DMS53 treated with DMSO at 0.1 percent for 48 hours (cell line): ENCODE data around the gene XNDC1N.
A peak's percentile ranks its signal among the peaks of the same experiment; 100 is the strongest.
"Not testable (repeated sequence)": the region's sequence is repeated elsewhere in the genome, so short reads cannot be mapped to it uniquely, and the experiment has no call there.

Experiments
- DNase-seq: peaks from one replicate; lab custom pipeline; 2025; ENCODE audit not compliant: unreplicated experiment; lab: John Stamatoyannopoulos, UW

Gene XNDC1N

DNA sequence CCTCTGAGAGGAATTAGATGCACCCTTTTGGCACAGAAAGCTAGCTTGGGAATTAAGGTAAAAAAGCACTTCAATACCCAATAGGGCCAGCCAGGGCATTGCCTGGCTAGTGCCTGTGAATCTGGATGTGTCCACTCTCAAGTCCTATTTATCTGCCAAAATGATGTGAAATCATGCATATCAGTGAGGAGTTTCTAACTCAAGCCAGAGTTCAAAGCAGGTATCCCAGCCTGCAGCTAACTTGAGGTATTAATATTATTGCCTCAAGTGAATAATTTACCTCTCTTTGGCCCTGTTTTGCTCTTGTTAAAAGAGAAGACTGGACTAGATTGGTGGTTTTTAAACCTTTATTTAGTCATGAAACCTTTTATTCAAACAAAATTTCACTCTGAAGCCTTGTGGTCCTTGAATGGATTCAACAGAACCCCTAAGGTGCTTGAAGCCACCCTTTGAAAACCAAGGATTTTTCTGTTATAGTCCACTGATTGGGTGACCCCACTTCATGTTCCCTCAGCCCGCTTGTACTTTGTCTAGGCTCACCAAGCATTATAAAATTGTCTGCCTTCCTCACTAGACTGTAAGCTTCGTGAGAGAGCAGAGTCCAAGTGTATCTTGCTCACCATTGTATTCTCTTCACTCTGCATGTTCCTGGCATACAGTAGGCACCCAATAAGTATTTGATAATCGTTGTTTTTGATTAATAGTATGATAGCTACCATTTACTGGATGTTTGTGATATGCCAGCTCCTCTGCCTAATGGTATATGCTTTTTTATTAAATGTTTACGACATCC lies 4.9 kb upstream of the XNDC1N start:
- DNase-seq = no peak

DNA sequence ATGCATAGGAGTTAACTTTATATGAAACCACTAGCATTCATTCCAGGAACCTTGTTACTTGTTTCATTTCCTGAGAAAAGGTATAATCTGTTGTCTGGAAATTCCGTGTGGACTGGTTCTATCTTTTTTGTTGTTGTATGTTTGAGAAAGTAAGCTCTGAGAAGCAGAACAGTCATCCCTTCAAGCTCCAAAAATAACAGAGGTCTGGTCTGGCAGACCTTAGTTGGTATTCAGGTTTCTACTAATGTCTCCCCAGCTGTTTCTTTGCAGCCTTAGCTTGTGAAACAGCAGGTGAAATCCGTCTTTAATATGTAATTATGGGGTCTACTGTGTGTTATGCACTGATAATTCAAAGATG lies 2.8 kb upstream of the XNDC1N start:
- DNase-seq = no peak

DNA sequence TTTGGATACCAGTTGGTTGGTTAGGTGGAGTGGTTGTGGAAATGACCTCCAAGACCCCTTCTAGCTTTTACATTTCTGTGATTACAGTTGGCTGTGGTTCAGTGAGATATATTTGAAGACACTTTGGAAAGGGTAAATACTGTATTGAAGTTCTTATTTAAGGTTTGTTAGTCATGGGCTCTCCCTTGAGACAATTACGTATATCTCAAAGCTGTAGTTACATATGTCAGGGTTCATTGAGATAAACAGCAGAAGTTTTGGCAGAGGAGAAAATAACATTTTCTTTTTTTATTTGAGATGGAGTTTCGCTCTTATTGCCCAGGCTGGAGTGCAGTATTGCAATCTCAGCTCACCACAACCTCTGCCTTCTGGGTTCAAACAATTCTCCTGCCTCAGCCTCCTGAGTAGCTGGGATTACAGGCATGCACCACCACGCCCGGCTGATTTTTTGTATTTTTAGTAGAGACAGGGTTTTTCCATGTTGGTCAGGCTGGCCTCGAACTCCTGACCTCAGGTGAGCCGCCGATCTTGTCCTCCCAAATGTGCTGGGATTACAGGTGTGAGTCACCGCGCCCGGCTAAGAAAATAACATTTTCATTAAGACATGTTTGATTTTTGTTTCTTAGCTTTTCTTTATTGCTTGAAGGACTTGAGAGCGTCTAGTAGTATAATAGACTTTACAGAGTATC lies 2.3 kb upstream of the XNDC1N start:
- no peak for DNase-seq

DNA sequence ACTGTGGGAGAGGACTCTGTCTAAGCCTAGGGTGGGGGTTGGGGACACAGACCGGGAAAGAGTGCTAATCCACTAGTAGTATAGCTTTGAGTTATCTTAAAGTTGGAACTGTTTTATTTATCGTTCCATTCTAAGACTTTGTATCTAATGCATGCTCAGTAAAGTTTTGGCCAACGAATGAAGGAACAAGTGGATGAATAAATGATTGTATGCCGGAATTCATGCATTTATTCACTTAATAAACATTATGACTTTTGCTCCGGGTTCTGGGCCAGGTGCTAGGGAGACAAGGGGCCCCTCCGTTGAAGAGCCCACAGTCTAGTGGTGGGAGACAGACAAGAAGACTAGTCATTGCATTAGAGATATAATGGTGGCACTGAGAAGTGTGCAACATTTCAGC lies 1.1 kb upstream of the XNDC1N start:
- no peak for DNase-seq

DNA sequence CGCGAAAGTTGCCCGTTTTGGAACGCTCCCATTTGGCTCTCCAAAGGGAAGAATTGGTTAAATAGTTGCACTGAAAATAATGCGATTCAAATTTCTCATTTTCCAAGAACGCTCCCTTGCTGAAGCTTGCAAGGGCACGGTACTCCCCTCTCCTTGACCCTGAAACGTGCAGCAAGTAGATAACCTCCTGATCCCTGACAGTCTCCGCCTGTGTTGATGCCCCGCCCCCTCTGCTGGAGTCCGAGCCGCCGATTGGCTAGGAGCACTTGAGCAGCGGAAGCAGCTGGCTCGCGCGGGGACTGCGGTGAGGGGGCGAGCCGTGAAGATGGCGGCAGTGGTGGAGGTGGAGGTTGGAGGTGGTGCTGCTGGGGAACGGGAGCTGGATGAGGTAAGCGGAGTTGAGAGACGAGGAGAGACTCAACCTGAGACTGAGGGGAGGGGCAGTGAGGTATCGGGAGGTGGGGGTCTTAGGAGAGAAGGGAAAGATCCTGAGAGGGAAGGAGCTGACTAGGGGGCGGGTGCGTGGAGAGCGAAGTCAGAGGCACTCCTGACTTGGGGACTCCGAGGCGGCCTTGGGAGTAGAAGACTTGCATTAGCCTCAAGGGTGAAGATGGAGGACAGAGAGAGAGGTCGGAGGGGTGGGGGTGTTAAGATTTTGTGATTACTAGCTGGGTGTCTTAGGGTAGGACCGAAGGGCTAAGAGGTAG lies 496 bp upstream of the XNDC1N start, which contains the start of gene RNF121:
RNF121 (plus strand) TSS at position 310 of the 707 bp plus-strand sequence; CDS start at position 326, 16 bp downstream.
- peak; percentile 100 for DNase-seq

DNA sequence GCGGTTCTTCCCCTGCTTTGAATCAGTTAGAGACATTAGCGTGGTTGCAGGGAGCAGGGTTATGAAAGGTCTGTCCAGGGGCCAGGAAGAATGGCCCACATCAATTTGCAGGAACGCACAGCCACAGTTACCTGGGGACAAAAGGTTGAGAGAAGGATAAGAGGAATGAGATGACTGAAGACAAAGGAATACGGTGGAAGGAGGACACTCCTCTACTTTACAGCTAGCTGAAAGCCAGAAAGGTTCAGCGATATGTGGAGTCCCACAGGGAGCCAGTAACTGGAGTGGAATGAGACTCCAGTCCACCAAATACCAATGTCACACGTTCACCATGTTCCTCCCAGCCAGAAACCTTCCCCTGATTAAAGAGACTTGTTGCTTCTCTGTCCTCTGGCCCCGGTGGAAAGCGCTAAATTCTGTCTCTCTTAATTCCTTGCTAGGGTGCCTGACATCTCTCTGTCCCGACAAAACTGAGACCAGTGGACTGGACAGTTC lies 10.7 kb downstream of the XNDC1N start:
- no peak for DNase-seq

DNA sequence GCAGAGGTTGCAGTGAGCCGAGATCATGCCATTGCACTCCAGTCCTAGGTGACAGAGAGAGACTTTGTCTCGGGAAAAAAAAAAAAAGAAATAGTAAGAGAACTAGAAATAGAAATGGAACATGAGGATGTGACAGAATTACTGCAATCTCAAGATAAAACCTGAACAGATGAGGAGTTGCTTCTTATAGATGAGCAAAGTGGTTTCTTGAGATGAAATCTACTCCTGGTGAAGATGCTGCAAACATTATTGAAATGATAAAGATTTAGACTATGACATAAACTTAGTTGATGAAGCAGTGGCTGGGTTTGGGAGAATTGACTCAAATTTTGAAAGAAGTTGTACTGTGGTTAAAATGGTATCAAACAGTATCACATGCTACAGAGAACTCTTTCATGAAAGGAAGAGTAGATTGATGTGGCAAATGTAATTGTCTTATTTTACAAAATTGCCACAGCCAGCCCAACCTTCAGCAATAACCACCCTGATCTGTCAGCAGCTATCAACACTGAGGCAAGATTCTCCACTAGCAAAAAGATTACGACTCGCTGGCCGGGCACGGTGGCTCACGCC lies 13.7 kb downstream of the XNDC1N start:
- DNase-seq = no peak

DNA sequence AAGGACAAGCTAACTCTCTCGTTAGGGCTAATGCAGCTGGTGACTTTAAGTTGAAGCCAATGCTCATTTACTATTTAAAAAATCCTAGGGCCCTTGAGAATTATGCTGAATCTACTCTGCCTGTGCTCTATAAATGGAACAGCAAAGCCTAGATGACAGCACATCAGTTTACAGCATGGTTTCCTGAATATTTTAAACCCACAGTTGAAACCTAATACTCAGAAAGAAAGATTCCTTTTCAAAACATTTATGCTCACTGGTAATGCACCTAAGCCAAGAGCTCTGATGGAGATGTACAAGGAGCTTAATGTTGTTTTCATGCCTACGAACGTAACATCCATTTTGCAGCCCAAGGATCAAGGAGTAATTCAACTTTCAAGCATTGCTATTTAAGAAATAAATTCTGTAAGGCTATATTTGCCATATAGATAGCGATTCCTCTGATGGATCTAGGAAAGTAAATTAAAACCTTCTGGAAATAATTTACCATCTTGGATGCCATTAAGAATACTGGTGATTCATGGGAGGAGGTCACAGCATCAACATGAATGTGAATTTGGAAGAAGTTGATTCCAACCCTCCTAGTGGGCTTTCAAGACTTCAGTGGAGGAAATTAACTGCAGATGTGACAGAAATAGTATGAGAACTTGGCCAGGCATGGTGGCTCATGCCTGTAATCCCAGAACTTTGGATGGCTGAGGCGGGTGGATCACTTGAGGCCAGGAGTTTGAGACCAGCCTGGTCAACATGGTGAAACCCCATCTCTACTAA lies 14.5 kb downstream of the XNDC1N start:
- no peak for DNase-seq

DNA sequence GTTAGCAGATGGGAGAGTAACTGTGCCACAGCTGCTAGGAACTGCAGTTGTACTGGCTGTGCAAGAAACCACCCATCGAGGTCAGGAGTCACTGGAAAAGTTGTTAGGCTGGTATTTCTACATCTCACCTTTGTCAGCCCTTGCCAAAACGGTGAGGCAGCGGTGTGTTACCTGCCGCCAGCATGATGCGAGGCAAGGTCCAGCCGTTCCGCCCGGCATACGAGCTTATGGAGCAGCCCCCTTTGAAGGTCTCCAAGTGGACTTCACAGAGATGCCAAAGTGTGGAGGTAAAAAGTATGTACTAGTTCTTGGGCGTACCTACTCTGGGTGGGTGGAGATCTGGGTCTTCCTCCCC lies 16.4 kb downstream of the XNDC1N start:
- not testable (repeated sequence) for DNase-seq

DNA sequence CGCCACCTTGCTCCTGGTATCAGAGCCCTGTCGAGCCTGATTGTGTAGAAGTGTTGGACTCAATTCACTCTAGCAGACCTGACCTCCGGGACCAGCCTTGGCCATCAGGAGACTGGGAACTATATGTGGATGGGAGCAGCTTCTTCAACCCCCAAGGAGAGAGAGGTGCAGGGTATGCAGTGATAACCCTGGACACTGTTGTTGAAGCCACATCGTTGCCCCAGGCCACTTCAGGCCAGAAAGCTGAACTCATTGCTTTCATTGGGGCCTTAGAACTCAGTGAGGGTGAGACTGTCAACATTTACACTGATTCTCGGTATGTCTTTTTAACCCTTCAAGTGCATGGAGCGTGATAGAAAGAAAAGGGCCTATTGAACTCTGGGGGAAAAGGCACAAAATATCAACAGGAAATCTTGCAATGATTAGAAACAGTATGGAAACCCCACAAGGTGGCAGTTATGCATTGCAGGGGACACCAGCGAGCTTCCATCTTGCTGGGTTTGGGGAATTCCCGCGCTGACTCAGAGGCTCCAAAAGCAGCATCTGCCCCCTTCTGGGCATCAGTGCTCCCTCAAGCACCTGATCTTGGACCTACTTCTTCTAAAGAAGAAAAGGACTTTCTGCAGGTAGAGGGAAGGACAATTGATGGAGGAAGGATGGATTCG lies 16.9 kb downstream of the XNDC1N start:
- not testable (repeated sequence) for DNase-seq

DNA sequence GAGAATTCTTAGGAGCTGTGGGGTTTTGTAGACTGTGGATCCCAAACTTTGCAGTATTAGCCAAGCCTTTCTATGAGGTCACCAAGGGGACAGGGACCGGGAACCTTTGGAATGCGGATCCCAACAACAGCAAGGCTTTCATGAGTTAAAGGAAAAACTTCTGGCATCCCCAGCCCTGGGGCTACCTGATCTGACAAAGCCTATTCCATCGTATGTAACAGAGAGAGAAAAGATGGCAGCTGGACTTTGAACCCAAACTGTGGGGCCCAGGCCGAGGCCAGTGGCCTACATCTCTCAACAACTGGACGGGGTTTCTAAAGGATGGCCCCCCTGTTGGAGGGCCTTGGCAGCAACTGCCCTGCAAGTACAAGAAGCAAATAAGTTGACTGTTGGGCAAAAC lies 17.6 kb downstream of the XNDC1N start:
- not testable (repeated sequence) for DNase-seq

DNA sequence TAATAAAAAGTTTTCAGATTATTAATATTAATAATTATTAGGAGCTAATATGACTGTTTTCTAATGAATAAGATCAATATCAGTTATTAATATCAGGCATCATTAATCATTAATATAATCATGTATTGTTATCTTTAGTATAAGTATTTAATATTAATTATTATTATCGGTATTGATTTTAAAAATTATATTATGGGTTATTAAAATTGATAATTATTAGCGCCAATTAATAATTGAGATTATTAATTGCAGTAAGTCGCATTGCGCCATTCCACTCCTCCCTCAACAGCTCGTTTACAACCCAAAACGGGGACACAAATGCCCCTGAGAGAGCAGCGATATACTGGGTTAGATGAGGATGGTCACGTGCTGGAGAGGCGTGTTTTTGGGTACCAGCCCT lies 20.2 kb downstream of the XNDC1N start:
- no peak for DNase-seq

DNA sequence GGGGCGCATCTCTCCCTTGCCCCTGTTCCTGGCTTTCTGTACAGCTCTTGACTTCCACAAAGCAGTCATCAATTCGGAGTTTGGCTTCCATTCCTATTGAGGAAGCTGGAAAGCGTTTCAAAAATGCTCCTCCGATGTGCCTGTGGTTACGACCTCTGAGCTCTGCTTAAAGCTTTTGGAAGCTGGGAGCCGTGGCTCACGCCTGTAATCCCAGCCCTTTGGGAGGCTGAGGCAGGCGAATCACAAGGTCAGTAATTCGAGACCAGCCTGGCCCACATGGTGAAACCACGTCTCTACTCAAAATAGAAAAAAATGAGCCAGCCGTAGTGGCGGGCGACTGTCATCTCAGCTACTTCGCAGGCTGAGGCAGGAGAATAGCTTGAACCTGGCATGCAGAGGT lies 27.3 kb downstream of the XNDC1N start:
- not testable (repeated sequence) for DNase-seq

DNA sequence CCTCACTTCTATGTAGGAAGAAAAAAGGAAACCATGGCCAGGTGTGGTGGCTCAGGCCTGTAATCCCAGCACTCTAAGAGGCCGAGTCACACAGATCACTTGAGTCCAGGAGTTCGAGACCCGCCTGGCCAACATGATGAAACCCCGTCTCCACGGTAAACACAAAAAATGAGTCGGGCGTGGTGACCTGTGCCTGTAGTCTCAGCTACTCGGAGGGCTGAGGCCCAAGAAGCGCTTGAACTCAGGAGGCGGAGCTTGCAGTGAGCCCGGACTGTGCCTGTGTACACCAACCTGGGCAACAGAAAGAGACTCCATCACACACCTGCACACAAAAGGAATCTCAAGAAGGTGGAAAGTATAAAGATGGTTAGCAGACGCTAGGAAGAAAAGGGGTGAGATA lies 32.4 kb downstream of the XNDC1N start:
- no peak for DNase-seq

DNA sequence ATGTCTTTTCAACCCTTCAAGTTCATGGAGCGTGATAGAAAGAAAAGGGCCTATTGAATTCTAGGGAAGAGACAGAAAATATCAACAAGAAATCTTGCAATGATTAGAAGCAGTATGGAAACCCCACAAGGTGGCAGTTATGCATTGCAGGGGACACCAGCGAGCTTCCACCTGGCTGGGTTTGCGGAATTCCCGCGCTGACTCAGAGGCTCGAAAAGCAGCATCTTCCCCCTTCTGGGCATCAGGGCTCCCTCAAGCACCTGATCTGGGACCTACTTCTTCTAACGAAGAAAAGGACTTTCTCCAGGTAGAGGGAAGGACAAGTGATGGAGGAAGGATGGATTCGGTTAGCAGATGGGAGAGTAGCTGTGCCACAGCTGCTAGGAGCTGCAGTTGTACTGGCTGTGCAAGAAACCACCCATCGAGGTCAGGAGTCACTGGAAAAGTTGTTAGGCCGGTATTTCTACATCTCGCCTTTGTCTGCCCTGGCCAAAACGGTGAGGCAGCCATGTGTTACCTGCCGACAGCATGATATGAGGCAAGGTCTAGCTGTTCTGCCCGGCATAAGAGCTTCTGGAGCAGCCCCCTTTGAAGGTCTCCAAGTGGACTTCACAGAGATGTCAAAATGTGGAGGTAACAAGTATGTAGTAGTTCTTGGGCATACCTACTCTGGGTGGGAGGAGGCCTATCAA lies 39.1 kb downstream of the XNDC1N start:
- peak; percentile 41 for DNase-seq

DNA sequence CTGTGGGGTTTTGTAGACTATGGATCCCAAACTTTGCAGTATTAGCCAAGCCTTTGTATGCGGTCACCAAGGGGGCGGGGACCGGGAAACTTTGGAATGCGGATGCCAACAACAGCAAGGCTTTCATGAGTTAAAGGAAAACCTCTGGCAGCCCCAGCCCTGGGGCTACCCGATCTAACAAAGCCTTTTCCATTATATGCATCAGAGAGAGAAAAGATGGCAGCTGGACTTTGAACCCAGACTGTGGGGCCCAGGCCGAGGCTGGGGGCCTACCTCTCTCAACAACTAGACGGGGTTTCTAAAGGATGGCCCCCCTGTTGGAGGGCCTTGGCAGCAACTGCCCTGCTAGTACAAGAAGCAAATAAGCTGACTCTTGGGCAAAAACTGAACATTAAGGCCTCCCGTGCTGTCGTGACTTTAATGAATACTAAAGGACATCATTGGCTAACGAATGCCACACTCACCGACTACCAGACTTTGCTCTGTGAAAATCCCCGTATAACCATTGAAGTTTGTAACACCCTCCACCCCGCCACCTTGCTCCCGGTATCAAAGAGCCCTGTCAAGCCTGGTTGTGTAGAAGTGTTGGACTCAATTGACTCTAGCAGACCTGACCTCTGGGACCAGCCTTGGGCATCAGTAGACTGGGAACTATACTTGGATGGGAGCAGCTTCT lies 39.9 kb downstream of the XNDC1N start:
- DNase-seq = not testable (repeated sequence)

DNA sequence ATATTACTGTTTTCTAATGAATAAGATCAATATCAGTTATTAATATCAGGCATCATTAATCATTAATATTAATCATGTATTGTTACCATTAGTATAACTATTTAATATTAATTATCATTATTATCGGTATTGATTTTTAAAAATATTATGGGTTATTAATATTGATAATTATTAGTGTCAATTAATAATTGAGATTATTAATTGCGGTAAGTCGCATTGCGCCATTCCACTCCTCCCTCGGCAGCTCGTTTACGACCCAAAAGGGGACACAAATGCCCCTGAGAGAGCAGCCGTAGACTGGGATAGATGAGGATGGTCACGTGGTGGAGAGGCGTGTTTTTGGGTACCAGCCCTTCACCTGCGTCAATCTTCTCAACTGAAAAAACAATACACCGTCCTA lies 42.6 kb downstream of the XNDC1N start:
- not testable (repeated sequence) for DNase-seq
